ENCODE results near the gene MALAT1.
A peak's percentile ranks its signal among the peaks of the same experiment; 100 is the strongest.
"Not testable (repeated sequence)": the region's sequence is repeated elsewhere in the genome, so short reads cannot be mapped to it uniquely, and the experiment has no call there.

The MALAT1 gene

DNA sequence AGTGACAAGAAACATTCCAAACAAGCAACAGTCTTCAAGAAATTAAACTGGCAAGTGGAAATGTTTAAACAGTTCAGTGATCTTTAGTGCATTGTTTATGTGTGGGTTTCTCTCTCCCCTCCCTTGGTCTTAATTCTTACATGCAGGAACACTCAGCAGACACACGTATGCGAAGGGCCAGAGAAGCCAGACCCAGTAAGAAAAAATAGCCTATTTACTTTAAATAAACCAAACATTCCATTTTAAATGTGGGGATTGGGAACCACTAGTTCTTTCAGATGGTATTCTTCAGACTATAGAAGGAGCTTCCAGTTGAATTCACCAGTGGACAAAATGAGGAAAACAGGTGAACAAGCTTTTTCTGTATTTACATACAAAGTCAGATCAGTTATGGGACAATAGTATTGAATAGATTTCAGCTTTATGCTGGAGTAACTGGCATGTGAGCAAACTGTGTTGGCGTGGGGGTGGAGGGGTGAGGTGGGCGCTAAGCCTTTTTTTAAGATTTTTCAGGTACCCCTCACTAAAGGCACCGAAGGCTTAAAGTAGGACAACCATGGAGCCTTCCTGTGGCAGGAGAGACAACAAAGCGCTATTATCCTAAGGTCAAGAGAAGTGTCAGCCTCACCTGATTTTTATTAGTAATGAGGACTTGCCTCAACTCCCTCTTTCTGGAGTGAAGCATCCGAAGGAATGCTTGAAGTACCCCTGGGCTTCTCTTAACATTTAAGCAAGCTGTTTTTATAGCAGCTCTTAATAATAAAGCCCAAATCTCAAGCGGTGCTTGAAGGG lies 6.0 kb downstream of the MALAT1 start:
- Histone ChIP-seq H3K4me1 (ENCODE audit: control insufficient read depth, insufficient read depth, low read length, poor library complexity, severe bottlenecking) (peaks cover 31% of the 10 kb centered on the region), H3K4me3 (ENCODE audit: insufficient read depth, low read depth, low read length, poor library complexity, severe bottlenecking) (peak overlapping the region; percentile 85), H3K27me3 (replicated peaks; ENCODE audit: control insufficient read depth, insufficient read depth, low read length, poor library complexity, severe bottlenecking) (no peaks in the 10 kb centered on the region), H3K36me3 (ENCODE audit: control insufficient read depth, insufficient read depth, low read length) (peaks cover 61% of the 10 kb centered on the region), H3K27ac (ENCODE audit: insufficient read depth, low read length, poor library complexity, severe bottlenecking) (peak overlapping the region; percentile 98), H3K9me3 (ENCODE audit: control insufficient read depth, low read length) (no peaks in the 10 kb centered on the region)
- DNase-seq = no peak

- DNase-seq = no peak
- Histone ChIP-seq H3K4me1 (ENCODE audit: control insufficient read depth, insufficient read depth, low read length, poor library complexity, severe bottlenecking) (peaks cover 34% of the 10 kb centered on the region), H3K4me3 (ENCODE audit: insufficient read depth, low read depth, low read length, poor library complexity, severe bottlenecking) (peak overlapping the region; percentile 85), H3K9me3 (ENCODE audit: control insufficient read depth, low read length) (no peaks in the 10 kb centered on the region), H3K36me3 (ENCODE audit: control insufficient read depth, insufficient read depth, low read length) (peaks cover 56% of the 10 kb centered on the region), H3K27ac (ENCODE audit: insufficient read depth, low read length, poor library complexity, severe bottlenecking) (peak overlapping the region; percentile 98), H3K27me3 (replicated peaks; ENCODE audit: control insufficient read depth, insufficient read depth, low read length, poor library complexity, severe bottlenecking) (no peaks in the 10 kb centered on the region)
Measured at GRCh38 chr11:65505466-65506289, 6.8 kb downstream of the MALAT1 start.

DNA sequence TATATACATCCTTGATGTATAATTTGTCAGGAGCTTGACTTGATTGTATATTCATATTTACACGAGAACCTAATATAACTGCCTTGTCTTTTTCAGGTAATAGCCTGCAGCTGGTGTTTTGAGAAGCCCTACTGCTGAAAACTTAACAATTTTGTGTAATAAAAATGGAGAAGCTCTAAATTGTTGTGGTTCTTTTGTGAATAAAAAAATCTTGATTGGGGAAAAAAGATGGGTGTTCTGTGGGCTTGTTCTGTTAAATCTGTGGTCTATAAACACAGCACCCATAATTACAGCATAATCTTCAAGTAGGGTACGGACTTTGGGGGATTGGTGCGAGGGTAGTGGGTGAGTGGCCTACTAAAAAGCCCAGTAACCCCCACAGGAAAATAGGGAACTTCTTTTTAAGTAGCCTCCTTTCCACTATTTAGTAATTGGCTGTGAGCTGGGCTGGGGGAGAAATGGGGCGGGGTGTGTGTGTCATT lies 7.5 kb downstream of the MALAT1 start:
- H3K4me1 ChIP-seq (ENCODE audit: control insufficient read depth, insufficient read depth, low read length, poor library complexity, severe bottlenecking) = peaks cover 37% of the 10 kb centered on the region
- H3K27me3 ChIP-seq (replicated peaks; ENCODE audit: control insufficient read depth, insufficient read depth, low read length, poor library complexity, severe bottlenecking) = no peaks in the 10 kb centered on the region
- peaks cover 49% of the 10 kb centered on the region for H3K36me3 ChIP-seq (ENCODE audit: control insufficient read depth, insufficient read depth, low read length)
- H3K4me3 ChIP-seq (ENCODE audit: insufficient read depth, low read depth, low read length, poor library complexity, severe bottlenecking) = peak overlapping the region; percentile 16
- no peaks in the 10 kb centered on the region for H3K9me3 ChIP-seq (ENCODE audit: control insufficient read depth, low read length)
- peak overlapping the region; percentile 98 for H3K27ac ChIP-seq (ENCODE audit: insufficient read depth, low read length, poor library complexity, severe bottlenecking)
- peak in 1 of 3 donors; percentile 40 for DNase-seq

DNA sequence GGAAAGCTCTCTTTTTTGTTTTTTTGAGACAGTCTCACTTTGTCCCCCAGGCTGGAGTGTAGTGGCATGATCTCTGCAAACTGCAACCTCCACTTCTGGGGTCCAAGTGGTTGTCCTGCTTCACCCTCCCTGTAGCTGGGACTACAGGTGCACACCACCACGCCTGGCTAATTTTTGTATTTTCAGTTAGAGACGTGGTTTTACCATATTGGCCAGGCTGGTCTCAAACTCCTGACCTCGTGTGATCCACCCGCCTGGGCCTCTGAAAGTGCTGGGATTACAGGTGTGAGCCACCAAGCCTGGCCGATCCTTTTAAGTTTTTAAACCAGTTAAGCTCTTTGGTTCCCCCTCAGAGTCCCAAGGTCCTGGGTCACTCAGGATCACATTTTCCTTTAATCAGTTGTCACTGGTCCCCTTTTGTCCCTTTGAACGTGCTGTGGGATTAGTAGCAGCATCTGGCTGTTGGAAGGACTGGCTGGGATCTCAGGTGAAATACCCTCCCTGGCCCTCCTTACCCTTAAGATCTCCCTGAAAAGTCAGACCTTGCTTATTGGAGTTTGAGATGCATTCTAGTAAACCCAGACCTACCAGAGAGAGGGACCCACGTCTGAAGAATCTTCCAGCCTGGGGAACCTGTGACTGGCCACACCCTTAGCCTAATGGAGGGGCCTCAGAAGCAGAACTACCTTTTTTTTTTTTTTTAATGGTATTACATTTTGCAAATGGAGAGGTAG lies 8.1 kb downstream of the MALAT1 start:
- Histone ChIP-seq H3K27me3 (replicated peaks; ENCODE audit: control insufficient read depth, insufficient read depth, low read length, poor library complexity, severe bottlenecking) (no peaks in the 10 kb centered on the region), H3K36me3 (ENCODE audit: control insufficient read depth, insufficient read depth, low read length) (peaks cover 43% of the 10 kb centered on the region), H3K4me1 (ENCODE audit: control insufficient read depth, insufficient read depth, low read length, poor library complexity, severe bottlenecking) (peaks cover 37% of the 10 kb centered on the region), H3K9me3 (ENCODE audit: control insufficient read depth, low read length) (no peaks in the 10 kb centered on the region), H3K27ac (ENCODE audit: insufficient read depth, low read length, poor library complexity, severe bottlenecking) (peak overlapping the region; percentile 65), H3K4me3 (ENCODE audit: insufficient read depth, low read depth, low read length, poor library complexity, severe bottlenecking) (peak overlapping the region; percentile 16)
- peak in 2 of 3 donors; percentile 30 to 38 for DNase-seq

DNA sequence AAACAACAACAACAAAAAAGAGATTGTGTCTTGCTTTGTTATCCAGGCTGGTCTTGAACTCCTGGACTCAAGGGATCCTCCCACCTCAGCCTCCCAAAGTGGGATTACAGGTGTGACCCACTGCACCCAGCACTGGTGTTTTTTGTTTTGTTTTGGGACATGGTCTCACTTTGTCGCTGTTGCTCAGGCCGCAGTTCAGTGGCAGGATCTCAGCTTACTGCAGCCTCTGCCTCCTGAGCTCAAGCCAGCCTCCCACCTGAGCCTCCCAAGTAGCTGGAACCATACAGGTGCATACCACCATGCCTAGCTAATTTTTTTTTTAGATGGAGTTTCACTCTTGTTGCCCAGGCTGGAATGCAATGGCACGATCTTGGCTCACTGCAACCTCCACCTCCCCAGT lies 13.5 kb downstream of the MALAT1 start:
- H3K27me3 ChIP-seq (replicated peaks; ENCODE audit: control insufficient read depth, insufficient read depth, low read length, poor library complexity, severe bottlenecking); H3K36me3 ChIP-seq (ENCODE audit: control insufficient read depth, insufficient read depth, low read length); H3K27ac ChIP-seq (ENCODE audit: insufficient read depth, low read length, poor library complexity, severe bottlenecking); H3K9me3 ChIP-seq (ENCODE audit: control insufficient read depth, low read length); H3K4me3 ChIP-seq (ENCODE audit: insufficient read depth, low read depth, low read length, poor library complexity, severe bottlenecking); DNase-seq: not testable (repeated sequence)
- peaks cover 13% of the 10 kb centered on the region for H3K4me1 ChIP-seq (ENCODE audit: control insufficient read depth, insufficient read depth, low read length, poor library complexity, severe bottlenecking)

DNA sequence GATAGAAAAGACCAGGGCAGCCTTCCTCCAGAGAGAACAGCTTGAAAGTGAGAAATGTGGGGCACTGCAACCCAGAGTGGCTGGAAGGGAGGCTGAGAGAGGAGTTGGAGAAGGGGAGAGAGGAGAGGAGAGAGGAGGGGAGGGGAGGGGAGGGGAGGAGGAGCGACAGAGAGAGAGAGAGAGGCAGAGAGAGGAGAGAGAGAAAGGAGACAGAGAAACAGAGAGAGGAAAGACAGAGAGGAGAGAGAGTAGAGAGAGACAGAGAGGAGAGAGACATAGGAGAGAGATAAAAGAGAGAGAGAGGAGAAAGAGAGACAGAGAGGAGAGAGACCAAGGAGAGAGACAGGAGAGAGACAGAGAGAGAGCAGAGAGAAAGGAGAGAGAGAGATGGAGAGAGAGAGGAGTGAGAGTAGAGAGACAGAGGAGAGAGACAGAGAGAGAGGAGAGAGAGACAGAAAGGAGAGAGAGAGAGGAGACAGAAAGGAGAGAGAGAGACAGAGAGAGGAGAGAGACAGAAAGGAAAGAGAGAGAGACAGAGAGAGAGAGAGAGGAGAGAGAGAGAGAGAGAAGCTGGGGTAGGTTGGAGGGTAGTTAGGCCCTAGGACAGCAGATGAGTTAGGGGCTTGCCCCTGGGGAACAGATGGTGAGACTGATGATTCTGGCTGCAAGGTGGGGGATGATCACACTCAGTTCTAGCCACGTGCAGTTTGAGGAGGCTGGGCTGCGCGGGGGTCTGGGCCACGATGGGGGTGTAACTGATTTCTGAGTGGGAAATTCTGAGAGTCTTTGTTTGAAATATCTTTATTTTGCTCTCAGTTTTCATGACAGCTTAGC lies 17.5 kb downstream of the MALAT1 start:
- Histone ChIP-seq H3K27me3 (replicated peaks; ENCODE audit: control insufficient read depth, insufficient read depth, low read length, poor library complexity, severe bottlenecking) (no peaks in the 10 kb centered on the region), H3K9me3 (ENCODE audit: control insufficient read depth, low read length) (no peaks in the 10 kb centered on the region), H3K4me1 (ENCODE audit: control insufficient read depth, insufficient read depth, low read length, poor library complexity, severe bottlenecking) (no peaks in the 10 kb centered on the region), H3K36me3 (ENCODE audit: control insufficient read depth, insufficient read depth, low read length) (no peaks in the 10 kb centered on the region), H3K4me3 (ENCODE audit: insufficient read depth, low read depth, low read length, poor library complexity, severe bottlenecking) (no peak overlapping the region), H3K27ac (ENCODE audit: insufficient read depth, low read length, poor library complexity, severe bottlenecking) (no peak overlapping the region)
- DNase-seq = no peak

DNA sequence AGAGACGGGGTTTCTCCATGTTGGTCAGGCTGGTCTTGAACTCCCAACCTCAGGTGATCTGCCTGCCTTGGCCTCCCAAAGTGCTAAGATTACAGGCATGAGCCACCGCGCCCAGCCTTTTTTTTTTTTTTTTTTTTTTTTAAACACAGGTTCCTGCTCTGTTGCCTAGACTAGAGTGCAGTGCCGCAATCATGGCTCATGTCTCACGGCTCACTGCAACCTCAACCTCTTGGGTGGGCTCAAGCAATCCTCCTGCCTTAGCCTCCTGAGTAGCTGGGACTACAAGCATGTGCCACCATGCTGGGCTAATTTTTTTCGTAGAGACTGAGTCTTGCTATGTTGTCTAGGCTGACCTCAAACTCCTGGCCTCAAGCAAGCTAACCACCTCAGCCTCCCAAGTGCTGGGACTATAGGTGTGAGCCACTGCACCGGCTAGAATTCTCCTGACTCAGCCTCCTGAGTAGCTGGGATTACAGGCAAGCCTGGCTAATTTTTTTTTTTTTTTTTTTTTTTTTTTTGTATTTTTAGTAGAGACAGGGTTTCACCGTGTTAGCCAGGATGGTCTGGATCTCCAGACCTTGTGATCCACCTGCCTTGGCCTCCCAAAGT lies 20.2 kb downstream of the MALAT1 start:
- H3K4me1 ChIP-seq (ENCODE audit: control insufficient read depth, insufficient read depth, low read length, poor library complexity, severe bottlenecking) = peaks cover 20% of the 10 kb centered on the region
- not testable (repeated sequence) for H3K27me3 ChIP-seq (replicated peaks; ENCODE audit: control insufficient read depth, insufficient read depth, low read length, poor library complexity, severe bottlenecking); DNase-seq; H3K9me3 ChIP-seq (ENCODE audit: control insufficient read depth, low read length); H3K36me3 ChIP-seq (ENCODE audit: control insufficient read depth, insufficient read depth, low read length); H3K4me3 ChIP-seq (ENCODE audit: insufficient read depth, low read depth, low read length, poor library complexity, severe bottlenecking); H3K27ac ChIP-seq (ENCODE audit: insufficient read depth, low read length, poor library complexity, severe bottlenecking)

DNA sequence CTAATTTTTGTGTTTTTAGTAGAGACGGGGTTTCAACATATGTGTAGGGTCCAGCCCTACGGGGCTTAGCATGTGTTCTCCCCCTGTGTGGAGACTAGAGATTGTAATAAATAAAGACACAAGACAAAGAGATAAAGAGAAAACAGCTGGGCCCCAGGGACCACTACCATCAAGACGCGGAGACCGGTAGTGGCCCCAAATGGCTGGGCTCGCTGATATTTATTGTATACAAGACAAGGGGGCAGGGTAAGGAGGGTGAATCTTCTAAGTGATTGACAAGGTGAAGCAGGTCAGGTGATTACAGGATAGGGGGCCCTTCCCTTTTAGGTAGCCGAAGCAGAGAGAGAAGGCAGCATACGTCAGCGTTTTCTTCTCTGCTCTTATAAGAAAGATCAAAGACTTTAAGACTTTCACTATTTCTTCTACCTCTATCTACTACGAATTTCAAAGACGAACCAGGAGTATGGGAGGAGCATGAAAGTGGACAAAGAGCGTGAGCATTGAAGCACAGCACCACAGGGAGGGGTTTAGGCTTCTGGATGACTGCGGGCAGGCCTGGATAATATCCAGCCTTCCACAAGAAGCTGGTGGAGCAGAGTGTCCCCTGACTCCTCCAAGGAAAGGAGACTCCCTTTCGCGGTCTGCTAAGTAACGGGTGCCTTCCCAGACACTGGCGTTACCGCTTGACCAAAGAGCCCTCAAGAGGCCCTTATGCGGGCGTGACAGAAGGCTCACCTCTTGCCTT lies 23.1 kb downstream of the MALAT1 start:
- Histone ChIP-seq H3K4me1 (ENCODE audit: control insufficient read depth, insufficient read depth, low read length, poor library complexity, severe bottlenecking) (peaks cover 35% of the 10 kb centered on the region), H3K4me3 (ENCODE audit: insufficient read depth, low read depth, low read length, poor library complexity, severe bottlenecking) (peak overlapping the region; percentile 46), H3K27ac (ENCODE audit: insufficient read depth, low read length, poor library complexity, severe bottlenecking) (peak overlapping the region; percentile 63)
- DNase-seq; H3K9me3 ChIP-seq (ENCODE audit: control insufficient read depth, low read length); H3K36me3 ChIP-seq (ENCODE audit: control insufficient read depth, insufficient read depth, low read length); H3K27me3 ChIP-seq (replicated peaks; ENCODE audit: control insufficient read depth, insufficient read depth, low read length, poor library complexity, severe bottlenecking): not testable (repeated sequence)

All from effector memory CD4-positive, alpha-beta T cell (primary cell).